ENCODE data around the gene LCOR. TPM values are rescaled to one million over a fixed set of nuclear protein-coding genes. Genes with fewer than 3 reads are reported as not detected.

Gene LCOR
- total and polyA plus RNA-seq, 2 of the 13 experiments (the other 11 are each of a cell fraction or from before 2014, with no cell fraction given), result 12.4 to 23.7 TPM

DNA sequence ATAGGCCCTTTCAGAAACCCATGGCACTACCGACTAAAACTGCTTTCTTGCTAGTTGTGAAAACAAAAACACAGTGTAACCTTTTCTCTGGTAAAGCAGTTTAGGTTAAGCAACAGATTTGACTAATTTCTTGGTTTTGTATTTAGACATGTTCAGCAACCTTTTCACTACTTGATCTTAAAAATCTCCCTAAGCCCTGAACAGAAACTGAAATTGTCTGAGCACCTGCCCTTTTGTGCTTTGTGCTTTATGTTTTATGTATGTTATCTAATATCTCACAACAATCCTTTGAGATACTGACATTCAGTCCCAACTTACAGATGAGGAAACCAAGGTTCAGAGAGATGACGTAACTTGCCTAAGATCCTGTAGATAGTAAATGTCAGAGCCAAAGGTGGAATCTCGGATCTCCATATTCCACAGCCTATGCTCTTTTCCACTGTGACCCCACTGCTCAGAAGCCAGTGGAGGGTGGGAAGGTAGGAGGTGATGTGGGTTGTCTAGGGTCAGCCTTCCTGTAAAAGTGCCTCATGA, 146.6 kb downstream of the LCOR start:
- intact Hi-C loops (cut with micrococcal nuclease; ENCODE audit: unreplicated experiment), result no loop called here
- Histone ChIP-seq H3K4me1 (ENCODE audit: insufficient read depth, low read length) (peaks cover 9% of the 10 kb centered on the region), H3K36me3 (replicated peaks in 1 of 2; ENCODE audit: control insufficient read depth in 1 of 2, insufficient read depth in 2 of 2, low read length in 2 of 2) (peaks cover 11 to 27% of the 10 kb centered on the region in 2 experiments; a peak in 4 of 5 replicates), H3K4me3 (replicated peaks in 1 of 3; ENCODE audit: insufficient read depth in 1 of 3, low read depth in 2 of 3, low read length in 3 of 3) (no peak overlapping the region), H3K79me2 (ENCODE audit: insufficient read depth, low read length) (no peaks in the 10 kb centered on the region), H3K27ac (ENCODE audit: extremely low read length, insufficient read depth, low read length) (no peak overlapping the region), H3K27me3 (ENCODE audit: control insufficient read depth in 1 of 2, insufficient read depth in 2 of 2, low read length in 2 of 2) (no peaks in the 10 kb centered on the region), H4K20me1 (ENCODE audit: insufficient read depth, low read length) (no peaks in the 10 kb centered on the region), H2AFZ (ENCODE audit: low read length) (no peak overlapping the region), H3K9ac (ENCODE audit: insufficient read depth, low read depth, low read length) (no peak overlapping the region), H3K4me2 (ENCODE audit: low read depth, low read length) (no peak overlapping the region), H3K9me3 (ENCODE audit: low read length) (no peaks in the 10 kb centered on the region)
- POLR2A ChIA-PET, result interaction anchor here (1.0 kb wide), 1 partner anchor 25 kb away, joined by 3 read pairs; no protein-coding TSS in a partner anchor
- CTCF ChIA-PET (ENCODE audit: low intra/inter-chr PET ratio, low total read pairs), result no interaction called here
- FAIRE-seq (no peak), ATAC-seq (no peak), DNase-seq (ENCODE audit: low spot score) (no peak)
- BruUV-seq (replicated peaks), result no TSS peak
- WGBS (ENCODE audit: low lambda C conversion rate), result 84% methylated on average over 3 of the region's 3 CpGs
- in situ Hi-C loops (cut with HindIII; ENCODE audit: extremely low pct_ligation_motif_present, low pct_unique_long_range_greater_than_20kb), result no loop called here
- no peak for TF ChIP-seq SAFB2 (CRISPR knock-in tag; IDR thresholded peaks at IDR 0.05; ENCODE audit: borderline replicate concordance, low read depth)
- TF ChIP-seq REL (CRISPR knock-in tag; conservative IDR thresholded peaks at IDR 0.05), result no peak
- TF ChIP-seq, protein P1, sequence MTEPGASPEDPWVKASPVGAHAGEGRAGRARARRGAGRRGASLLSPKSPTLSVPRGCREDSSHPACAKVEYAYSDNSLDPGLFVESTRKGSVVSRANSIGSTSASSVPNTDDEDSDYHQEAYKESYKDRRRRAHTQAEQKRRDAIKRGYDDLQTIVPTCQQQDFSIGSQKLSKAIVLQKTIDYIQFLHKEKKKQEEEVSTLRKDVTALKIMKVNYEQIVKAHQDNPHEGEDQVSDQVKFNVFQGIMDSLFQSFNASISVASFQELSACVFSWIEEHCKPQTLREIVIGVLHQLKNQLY (CRISPR knock-in tag; IDR thresholded peaks at IDR 0.05), result no peak
- TF ChIP-seq ZNF629 (CRISPR knock-in tag; conservative IDR thresholded peaks at IDR 0.05), result peak; percentile 74
- TF ChIP-seq YY1 (IDR thresholded peaks at IDR 0.05; ENCODE audit: insufficient read depth, insufficient replicate concordance, low read depth, low read length), result no peak

DNA sequence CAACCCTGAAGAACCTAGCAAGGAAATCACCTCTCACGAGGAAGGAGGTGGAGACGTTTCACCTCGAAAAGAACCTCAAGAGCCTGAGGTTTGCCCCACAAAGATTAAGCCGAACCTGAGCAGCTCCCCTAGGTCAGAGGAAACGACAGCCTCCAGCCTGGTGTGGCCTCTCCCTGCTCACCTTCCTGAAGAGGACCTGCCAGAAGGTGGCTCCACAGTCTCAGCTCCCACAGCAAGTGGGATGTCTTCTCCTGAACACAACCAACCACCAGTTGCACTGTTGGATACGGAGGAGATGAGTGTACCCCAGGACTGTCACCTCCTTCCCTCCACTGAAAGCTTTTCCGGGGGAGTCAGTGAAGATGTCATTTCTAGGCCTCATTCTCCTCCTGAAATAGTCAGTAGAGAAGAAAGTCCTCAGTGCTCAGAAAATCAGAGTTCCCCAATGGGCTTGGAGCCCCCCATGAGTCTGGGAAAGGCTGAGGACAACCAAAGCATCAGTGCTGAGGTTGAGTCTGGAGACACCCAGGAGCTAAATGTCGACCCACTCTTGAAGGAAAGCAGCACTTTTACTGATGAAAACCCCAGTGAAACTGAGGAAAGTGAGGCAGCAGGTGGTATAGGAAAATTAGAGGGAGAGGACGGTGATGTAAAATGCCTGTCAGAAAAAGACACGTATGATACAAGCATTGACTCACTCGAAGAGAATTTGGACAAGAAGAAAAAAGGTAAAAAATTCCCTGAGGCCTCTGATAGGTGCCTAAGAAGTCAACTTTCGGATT, 150.2 kb downstream of the LCOR start:
- FAIRE-seq (no peak), DNase-seq (ENCODE audit: low spot score) (no peak), ATAC-seq (peak; percentile 61)
- POLR2A ChIA-PET, result no interaction called here
- TF ChIP-seq, protein P2, sequence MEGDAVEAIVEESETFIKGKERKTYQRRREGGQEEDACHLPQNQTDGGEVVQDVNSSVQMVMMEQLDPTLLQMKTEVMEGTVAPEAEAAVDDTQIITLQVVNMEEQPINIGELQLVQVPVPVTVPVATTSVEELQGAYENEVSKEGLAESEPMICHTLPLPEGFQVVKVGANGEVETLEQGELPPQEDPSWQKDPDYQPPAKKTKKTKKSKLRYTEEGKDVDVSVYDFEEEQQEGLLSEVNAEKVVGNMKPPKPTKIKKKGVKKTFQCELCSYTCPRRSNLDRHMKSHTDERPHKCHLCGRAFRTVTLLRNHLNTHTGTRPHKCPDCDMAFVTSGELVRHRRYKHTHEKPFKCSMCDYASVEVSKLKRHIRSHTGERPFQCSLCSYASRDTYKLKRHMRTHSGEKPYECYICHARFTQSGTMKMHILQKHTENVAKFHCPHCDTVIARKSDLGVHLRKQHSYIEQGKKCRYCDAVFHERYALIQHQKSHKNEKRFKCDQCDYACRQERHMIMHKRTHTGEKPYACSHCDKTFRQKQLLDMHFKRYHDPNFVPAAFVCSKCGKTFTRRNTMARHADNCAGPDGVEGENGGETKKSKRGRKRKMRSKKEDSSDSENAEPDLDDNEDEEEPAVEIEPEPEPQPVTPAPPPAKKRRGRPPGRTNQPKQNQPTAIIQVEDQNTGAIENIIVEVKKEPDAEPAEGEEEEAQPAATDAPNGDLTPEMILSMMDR (CRISPR knock-in tag; IDR thresholded peaks at IDR 0.05), result peak; percentile 41
- TF ChIP-seq RBM22 (optimal IDR thresholded peaks at IDR 0.05; ENCODE audit: low read length) (peak; percentile 38), ISL2 (CRISPR knock-in tag; IDR thresholded peaks at IDR 0.05) (no peak), STAG1 (CRISPR knock-in tag; IDR thresholded peaks at IDR 0.05) (peak; percentile 44), SP5 (CRISPR knock-in tag; IDR thresholded peaks at IDR 0.05; ENCODE audit: borderline replicate concordance, low read depth) (no peak)
- TF ChIP-seq, protein P3, sequence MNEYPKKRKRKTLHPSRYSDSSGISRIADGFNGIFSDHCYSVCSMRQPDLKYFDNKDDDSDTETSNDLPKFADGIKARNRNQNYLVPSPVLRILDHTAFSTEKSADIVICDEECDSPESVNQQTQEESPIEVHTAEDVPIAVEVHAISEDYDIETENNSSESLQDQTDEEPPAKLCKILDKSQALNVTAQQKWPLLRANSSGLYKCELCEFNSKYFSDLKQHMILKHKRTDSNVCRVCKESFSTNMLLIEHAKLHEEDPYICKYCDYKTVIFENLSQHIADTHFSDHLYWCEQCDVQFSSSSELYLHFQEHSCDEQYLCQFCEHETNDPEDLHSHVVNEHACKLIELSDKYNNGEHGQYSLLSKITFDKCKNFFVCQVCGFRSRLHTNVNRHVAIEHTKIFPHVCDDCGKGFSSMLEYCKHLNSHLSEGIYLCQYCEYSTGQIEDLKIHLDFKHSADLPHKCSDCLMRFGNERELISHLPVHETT (CRISPR knock-in tag; conservative IDR thresholded peaks at IDR 0.05), result no peak
- Histone ChIP-seq H3K27ac (ENCODE audit: extremely low read length, insufficient read depth, low read length) (no peak overlapping the region), H3K79me2 (ENCODE audit: insufficient read depth, low read length) (no peaks in the 10 kb centered on the region), H3K4me1 (ENCODE audit: insufficient read depth, low read length) (no peaks in the 10 kb centered on the region), H3K36me3 (replicated peaks in 1 of 2; ENCODE audit: control insufficient read depth in 1 of 2, insufficient read depth in 2 of 2, low read length in 2 of 2) (peaks cover 11 to 27% of the 10 kb centered on the region in 2 experiments; a peak in 4 of 5 replicates), H3K4me2 (ENCODE audit: low read depth, low read length) (no peak overlapping the region), H3K9me3 (ENCODE audit: low read length) (no peaks in the 10 kb centered on the region), H3K4me3 (replicated peaks in 1 of 3; ENCODE audit: insufficient read depth in 1 of 3, low read depth in 2 of 3, low read length in 3 of 3) (no peak overlapping the region), H3K27me3 (ENCODE audit: control insufficient read depth in 1 of 2, insufficient read depth in 2 of 2, low read length in 2 of 2) (no peaks in the 10 kb centered on the region), H2AFZ (ENCODE audit: low read length) (no peak overlapping the region), H3K9ac (ENCODE audit: insufficient read depth, low read depth, low read length) (no peak overlapping the region), H4K20me1 (ENCODE audit: insufficient read depth, low read length) (no peaks in the 10 kb centered on the region)
- no TSS peak for BruUV-seq (replicated peaks)
- in situ Hi-C loops (cut with HindIII; ENCODE audit: extremely low pct_ligation_motif_present, low pct_unique_long_range_greater_than_20kb) (no loop called here), intact Hi-C loops (cut with micrococcal nuclease; ENCODE audit: unreplicated experiment) (loop anchor here (1.0 kb wide), 1 partner anchor 43 kb away; no protein-coding TSS in a partner anchor)
- 96% methylated on average over 11 of the region's 12 CpGs for WGBS (ENCODE audit: low lambda C conversion rate)
- CTCF ChIA-PET (ENCODE audit: low intra/inter-chr PET ratio, low total read pairs), result no interaction called here
